Immature natural killer cell (primary cell): ENCODE data around the gene NFATC4. TPM values are rescaled to one million over a fixed set of nuclear protein-coding genes. Genes with fewer than 3 reads are reported as not detected.
A peak's percentile ranks its signal among the peaks of the same experiment; 100 is the strongest.
"Not testable (repeated sequence)": the region's sequence is repeated elsewhere in the genome, so short reads cannot be mapped to it uniquely, and the experiment has no call there.

Experiments used
- DNase-seq, 3 donors: peaks; one replicate each; pipeline ENCODE4 v3.0.0; 2022; ENCODE audit warnings: mixed read lengths in 1 of 3
- H3K27ac Mint-ChIP-seq, 6 donors: one replicate each; pipeline ENCODE4 v1.8.0; 2020; ENCODE audit warnings: mixed read lengths in 6 of 6, mild to moderate bottlenecking in 5 of 6, inconsistent platforms in 4 of 6, moderate library complexity in 3 of 6
- H3K27me3 Mint-ChIP-seq, 3 donors: one replicate each; pipeline ENCODE4 v1.8.0; 2020 to 2021; ENCODE audit warnings: low read depth in 3 of 3, mild to moderate bottlenecking in 3 of 3, mixed read lengths in 3 of 3, moderate library complexity in 3 of 3, inconsistent platforms in 1 of 3
- H3K36me3 Mint-ChIP-seq, 3 donors: one replicate each; pipeline ENCODE4 v1.8.0; 2020; ENCODE audit warnings: mixed read lengths in 3 of 3, inconsistent platforms in 2 of 3, mild to moderate bottlenecking in 2 of 3
- H3K4me1 Mint-ChIP-seq, 2 donors: one replicate each; pipeline ENCODE4 v1.8.0; 2020; ENCODE audit warnings: inconsistent platforms in 2 of 2, mild to moderate bottlenecking in 2 of 2, mixed read lengths in 2 of 2, moderate library complexity in 1 of 2
- H3K4me3 Mint-ChIP-seq, 5 donors: one replicate each; pipeline ENCODE4 v1.8.0; 2020; ENCODE audit warnings: mild to moderate bottlenecking in 5 of 5, mixed read lengths in 5 of 5, inconsistent platforms in 3 of 5, moderate library complexity in 3 of 5
- H3K9me3 Mint-ChIP-seq, 6 donors: one replicate each; pipeline ENCODE4 v1.8.0; 2020; ENCODE audit warnings: mild to moderate bottlenecking in 6 of 6, mixed read lengths in 6 of 6, inconsistent platforms in 4 of 6, moderate library complexity in 3 of 6
- polyA plus RNA-seq, 3 donors: library from polyadenylated mRNA; unstranded; fragments of 300-500 nt; fragmentation: Illumina TruSeq; gene quantifications; one replicate each; pipeline ENCODE4 v1.2.3, GENCODE V29; 2021

NFATC4 gene
- not detected for polyA plus RNA-seq

DNA sequence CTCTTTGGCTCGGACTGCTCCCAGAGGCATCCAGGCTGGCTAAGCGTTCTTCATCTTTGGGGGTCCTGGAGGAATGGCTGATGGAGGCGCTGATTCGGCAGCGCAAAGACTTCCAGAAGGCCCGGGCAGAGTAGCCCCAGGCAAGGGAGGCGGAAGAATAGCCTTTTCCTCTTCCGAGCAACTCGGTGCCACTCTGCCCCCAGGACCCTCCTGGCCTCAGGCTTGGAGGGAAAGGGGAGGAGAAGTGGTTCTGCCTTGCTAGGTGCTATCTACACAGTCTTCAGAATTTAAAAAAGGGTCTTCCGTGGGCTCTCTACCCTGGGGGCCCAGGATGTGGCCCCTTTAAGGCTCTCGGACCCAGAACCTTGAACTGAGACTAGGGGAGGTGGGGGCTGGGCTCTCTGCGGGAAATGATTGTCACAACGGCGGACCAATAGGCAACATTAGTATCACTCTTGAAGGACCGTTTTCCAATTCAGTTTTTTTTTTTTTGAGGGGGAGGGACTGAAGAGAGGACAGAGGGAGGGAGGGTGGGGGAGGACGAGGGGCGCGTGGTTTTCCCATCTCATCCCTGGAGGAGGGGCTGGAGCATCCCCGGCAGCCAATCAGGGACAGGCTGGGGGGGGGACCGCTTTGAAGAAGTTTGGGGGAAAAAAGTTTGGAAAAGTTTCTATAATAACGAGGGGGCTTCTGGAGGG is at the start of gene NFATC4:
Gene NFATC4 (plus strand): TSS at position 671 of the 698 bp plus-strand sequence. CDS start 157 bp downstream, outside the sequence.
- Mint-ChIP-seq H3K4me3 (peak within 1 kb of the TSS; percentile 68 to 78 (median 75)), H3K9me3 (no peaks in the 10 kb centered on the region), H3K36me3 (no peaks in the 10 kb centered on the region), H3K27me3 (peaks cover 20 to 24% (median 23%) of the 10 kb centered on the region in 3 donors), H3K4me1 (peaks cover 29 to 34% of the 10 kb centered on the region in 2 donors), H3K27ac (peak within 1 kb of the TSS in 1 of 6 donors; percentile 46)
- no peak for DNase-seq

DNA sequence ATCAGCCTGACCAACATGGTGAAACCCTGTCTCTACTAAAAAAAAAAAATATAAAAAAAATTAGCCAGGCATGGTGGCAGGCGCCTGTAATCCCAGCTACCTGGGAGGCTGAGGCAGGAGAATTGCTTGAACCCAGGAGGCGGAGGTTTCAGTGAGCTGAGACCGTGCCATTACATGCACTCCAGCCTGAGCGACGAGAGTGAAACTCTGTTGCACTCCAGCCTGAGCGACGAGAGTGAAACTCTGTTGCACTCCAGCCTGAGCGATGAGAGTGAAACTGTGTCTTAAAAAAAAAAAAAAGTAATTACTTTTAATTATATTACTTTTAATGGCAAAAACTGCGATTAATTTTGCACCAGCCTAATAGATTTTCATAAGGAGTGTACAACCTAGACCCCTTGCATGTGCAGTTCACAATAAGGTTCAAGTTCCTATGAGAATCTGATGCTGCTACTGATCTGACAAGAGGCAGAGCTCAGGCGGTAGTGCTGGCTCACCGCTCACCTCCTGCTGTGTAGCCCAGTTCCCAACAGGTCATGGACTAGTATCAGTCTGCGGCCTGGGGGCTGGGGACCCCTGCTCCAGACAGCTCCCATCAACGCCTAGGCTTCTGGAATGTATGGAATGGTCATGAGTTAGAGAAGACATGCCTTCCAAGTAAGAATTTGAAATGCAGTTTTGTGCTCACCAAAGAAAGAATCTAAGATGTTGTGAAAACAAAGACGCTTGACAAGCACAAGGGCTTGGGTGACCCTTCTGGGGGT is 46.6 kb upstream of the NFATC4 start:
- H3K27ac Mint-ChIP-seq: no peak overlapping the region
- peaks cover 13 to 14% of the 10 kb centered on the region in 2 donors for H3K4me1 Mint-ChIP-seq
- H3K9me3 Mint-ChIP-seq: no peaks in the 10 kb centered on the region
- H3K36me3 Mint-ChIP-seq: peaks cover 4 to 15% (median 9%) of the 10 kb centered on the region in 3 donors
- DNase-seq: no peak
- H3K27me3 Mint-ChIP-seq: peaks cover 5 to 19% (median 7%) of the 10 kb centered on the region in 3 donors
- no peak overlapping the region for H3K4me3 Mint-ChIP-seq

DNA sequence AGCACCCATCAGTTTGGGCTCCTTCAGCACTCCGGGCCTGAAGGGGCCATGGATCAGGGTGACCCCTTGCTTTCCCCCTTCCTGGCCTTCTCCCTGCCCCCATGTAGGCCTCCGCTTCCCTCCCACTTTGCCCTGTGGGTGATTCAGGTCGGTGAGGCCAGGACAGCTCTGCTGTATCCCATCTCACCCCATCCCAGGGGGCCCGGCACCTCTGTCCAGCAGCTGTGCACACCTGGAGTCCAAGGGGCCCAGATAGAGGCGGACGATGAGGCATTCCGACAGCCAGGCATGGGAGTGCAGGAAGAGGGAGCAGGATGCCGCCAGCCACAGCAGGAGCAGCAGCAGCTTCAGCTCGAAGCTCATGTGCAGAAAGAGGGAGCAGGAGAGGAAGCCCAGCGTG is 45.3 kb upstream of the NFATC4 start:
- peaks cover 4 to 23% (median 5%) of the 10 kb centered on the region in 3 donors for H3K27me3 Mint-ChIP-seq
- H3K4me1 Mint-ChIP-seq: peaks cover 12 to 18% of the 10 kb centered on the region in 2 donors
- no peak for DNase-seq
- peak overlapping the region in 1 of 6 donors; percentile 31 for H3K27ac Mint-ChIP-seq
- H3K4me3 Mint-ChIP-seq: no peak overlapping the region
- H3K9me3 Mint-ChIP-seq: no peaks in the 10 kb centered on the region
- H3K36me3 Mint-ChIP-seq: peaks cover 0 to 9% (median 4%) of the 10 kb centered on the region in 3 donors

DNA sequence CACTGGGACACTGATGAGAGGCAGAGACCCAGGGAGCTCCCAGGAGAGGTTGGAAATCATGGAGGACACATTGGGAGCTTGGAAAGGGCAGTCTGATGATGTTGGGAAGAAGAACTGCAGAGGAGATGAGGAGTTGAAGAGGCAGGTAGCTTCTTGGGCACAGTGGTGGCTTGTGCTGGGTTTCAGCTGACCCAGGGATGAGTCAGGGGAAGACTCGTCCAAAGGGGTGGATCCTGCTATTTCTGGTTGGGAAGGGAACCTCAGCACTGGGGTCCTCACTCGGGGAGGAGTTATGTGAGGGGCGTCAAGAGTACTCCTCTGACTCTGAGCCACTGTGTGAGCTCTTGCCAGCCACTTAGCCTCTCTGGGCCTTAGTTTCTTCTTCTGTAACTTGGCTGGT is 44.6 kb upstream of the NFATC4 start:
- H3K27me3 Mint-ChIP-seq: peaks cover 5 to 23% (median 5%) of the 10 kb centered on the region in 3 donors
- H3K4me3 Mint-ChIP-seq: no peak overlapping the region
- no peak for DNase-seq
- peaks cover 14 to 25% of the 10 kb centered on the region in 2 donors for H3K4me1 Mint-ChIP-seq
- no peaks in the 10 kb centered on the region for H3K9me3 Mint-ChIP-seq
- peaks cover 0 to 9% (median 0%) of the 10 kb centered on the region in 3 donors for H3K36me3 Mint-ChIP-seq
- H3K27ac Mint-ChIP-seq: peak overlapping the region in 1 of 6 donors; percentile 70

DNA sequence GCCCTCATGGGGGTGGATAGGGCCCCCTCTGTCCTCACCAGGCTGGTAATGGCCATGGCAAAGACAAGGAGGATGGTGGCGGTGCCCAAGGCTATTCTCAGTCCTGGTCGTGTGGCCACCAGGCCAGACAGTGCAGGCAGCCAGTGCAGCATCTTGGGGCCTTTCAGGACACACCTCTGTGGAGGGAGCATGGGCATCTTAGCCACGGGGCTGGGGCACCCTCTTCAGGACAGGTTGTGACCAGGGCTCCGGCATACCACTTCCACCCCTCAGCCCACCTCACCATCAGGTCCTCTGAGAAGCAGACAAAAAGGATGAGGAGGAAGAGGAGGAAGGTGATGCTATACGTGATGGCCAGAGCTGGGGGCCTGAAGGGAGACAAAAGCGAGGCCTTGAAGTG is 44.0 kb upstream of the NFATC4 start:
- H3K27ac Mint-ChIP-seq: peak overlapping the region in 1 of 6 donors; percentile 28
- peaks cover 0 to 9% (median 0%) of the 10 kb centered on the region in 3 donors for H3K36me3 Mint-ChIP-seq
- H3K4me3 Mint-ChIP-seq: no peak overlapping the region
- DNase-seq: no peak
- H3K27me3 Mint-ChIP-seq: peaks cover 6 to 22% (median 6%) of the 10 kb centered on the region in 3 donors
- peaks cover 21 to 32% of the 10 kb centered on the region in 2 donors for H3K4me1 Mint-ChIP-seq
- no peaks in the 10 kb centered on the region for H3K9me3 Mint-ChIP-seq

DNA sequence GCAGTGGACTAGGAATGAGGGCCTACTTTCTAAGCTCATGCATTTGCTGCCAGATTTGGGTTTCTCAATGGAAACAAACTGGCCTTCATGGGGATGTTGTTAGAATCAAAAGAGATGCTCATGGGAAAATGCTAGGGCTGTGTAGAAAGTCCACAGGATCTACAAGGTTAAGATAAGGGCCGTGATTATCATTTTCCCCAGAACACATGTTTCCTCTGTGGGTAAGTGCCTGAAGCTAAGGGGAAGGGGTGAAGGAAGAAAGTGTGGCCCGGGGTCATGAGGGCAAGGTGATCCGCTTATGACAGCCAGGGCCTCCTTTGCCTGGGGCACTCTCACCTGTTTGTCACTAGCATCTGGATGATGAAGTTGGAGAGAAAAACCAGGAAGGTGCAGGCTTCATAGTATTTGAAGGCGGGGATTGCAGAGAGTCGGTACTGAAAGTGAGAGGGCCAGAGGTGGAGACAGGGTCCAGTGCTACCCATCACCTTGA is 42.9 kb upstream of the NFATC4 start:
- H3K4me3 Mint-ChIP-seq: no peak overlapping the region
- peaks cover 12 to 27% (median 16%) of the 10 kb centered on the region in 3 donors for H3K27me3 Mint-ChIP-seq
- DNase-seq: no peak
- peaks cover 0 to 7% (median 0%) of the 10 kb centered on the region in 3 donors for H3K36me3 Mint-ChIP-seq
- peaks cover 31 to 40% of the 10 kb centered on the region in 2 donors for H3K4me1 Mint-ChIP-seq
- H3K27ac Mint-ChIP-seq: peak overlapping the region in 3 of 6 donors; percentile 53 to 82 (median 75)
- H3K9me3 Mint-ChIP-seq: no peaks in the 10 kb centered on the region

DNA sequence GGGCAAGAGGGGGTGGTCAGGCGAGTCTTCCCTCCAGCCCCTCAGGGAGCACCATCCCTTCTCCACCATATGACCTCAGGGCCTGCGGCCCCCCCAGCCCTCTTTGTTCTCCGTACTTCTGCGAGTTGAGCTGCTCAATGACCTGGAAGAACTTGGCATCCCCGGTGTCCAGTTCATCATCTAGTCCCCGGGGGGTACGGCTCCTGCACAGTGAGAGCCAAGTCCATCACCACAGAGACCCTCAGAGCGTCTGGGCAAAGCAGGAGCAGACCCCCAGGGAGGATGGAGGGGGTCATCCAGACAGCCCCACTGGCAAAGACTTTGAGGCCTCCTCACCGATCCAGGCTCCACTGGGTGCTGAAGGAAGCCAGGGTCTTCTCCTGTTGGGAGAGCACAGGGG is 42.0 kb upstream of the NFATC4 start:
- peak overlapping the region in 1 of 6 donors; percentile 71 for H3K27ac Mint-ChIP-seq
- DNase-seq: no peak
- peaks cover 40 to 49% of the 10 kb centered on the region in 2 donors for H3K4me1 Mint-ChIP-seq
- no peak overlapping the region for H3K4me3 Mint-ChIP-seq
- no peaks in the 10 kb centered on the region for H3K9me3 Mint-ChIP-seq
- H3K27me3 Mint-ChIP-seq: peaks cover 11 to 31% (median 16%) of the 10 kb centered on the region in 3 donors
- H3K36me3 Mint-ChIP-seq: peaks cover 0 to 4% (median 0%) of the 10 kb centered on the region in 3 donors

DNA sequence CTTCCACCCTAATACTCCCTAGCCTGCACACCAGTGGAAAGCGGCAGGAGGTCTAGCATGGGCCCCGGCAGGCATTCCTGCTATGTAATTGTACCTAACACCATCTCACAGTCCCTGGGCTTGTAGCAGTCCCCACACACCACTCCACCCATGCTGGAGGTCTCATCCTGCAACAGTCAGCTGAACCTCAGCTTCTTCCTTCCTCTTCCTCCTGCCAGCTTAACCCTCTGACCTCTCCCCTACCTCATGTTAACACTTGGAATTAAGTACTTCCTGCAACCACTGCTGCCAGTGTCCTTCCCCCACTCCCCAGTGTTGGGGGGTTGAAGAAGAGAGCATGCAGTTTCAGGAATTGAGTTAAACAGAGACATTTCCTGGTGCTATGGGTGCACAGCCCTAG is 40.7 kb upstream of the NFATC4 start:
- Mint-ChIP-seq H3K4me1 (peaks cover 54 to 62% of the 10 kb centered on the region in 2 donors), H3K4me3 (peak overlapping the region; percentile 25 to 76 (median 67)), H3K9me3 (no peaks in the 10 kb centered on the region), H3K27me3 (peaks cover 20 to 34% (median 24%) of the 10 kb centered on the region in 3 donors), H3K27ac (peak overlapping the region in 5 of 6 donors; percentile 86 to 92 (median 90)), H3K36me3 (no peaks in the 10 kb centered on the region)
- DNase-seq: peak in 1 of 3 donors; percentile 8

DNA sequence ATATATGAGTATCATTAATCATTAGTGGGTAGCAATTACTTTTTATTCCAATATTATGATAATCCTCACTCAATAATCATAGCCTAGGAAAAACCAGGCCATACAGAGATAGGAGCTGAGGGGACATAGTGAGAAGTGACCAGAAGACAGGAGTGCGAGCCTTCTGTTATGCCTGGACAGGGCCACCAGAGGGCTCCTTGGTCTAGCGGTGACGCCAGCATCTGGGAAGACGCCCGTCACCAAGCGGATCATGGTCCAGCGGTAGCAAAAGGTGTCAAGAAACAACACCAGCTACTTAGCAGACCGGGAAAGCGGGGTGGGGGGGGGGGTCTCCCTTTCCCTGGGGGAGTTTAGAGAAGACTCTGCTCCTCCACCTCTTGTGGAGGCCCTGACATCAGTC is 40.1 kb upstream of the NFATC4 start:
- Mint-ChIP-seq H3K4me3 (peak overlapping the region in 4 of 5 donors; percentile 38 to 65 (median 42)), H3K4me1 (peaks cover 60 to 68% of the 10 kb centered on the region in 2 donors), H3K27ac (peak overlapping the region; percentile 60 to 94 (median 90)), H3K27me3 (peaks cover 22 to 38% (median 25%) of the 10 kb centered on the region in 3 donors)
- DNase-seq: peak; percentile 38 to 49 (median 48)
- H3K36me3 Mint-ChIP-seq, H3K9me3 Mint-ChIP-seq: not testable (repeated sequence)

DNA sequence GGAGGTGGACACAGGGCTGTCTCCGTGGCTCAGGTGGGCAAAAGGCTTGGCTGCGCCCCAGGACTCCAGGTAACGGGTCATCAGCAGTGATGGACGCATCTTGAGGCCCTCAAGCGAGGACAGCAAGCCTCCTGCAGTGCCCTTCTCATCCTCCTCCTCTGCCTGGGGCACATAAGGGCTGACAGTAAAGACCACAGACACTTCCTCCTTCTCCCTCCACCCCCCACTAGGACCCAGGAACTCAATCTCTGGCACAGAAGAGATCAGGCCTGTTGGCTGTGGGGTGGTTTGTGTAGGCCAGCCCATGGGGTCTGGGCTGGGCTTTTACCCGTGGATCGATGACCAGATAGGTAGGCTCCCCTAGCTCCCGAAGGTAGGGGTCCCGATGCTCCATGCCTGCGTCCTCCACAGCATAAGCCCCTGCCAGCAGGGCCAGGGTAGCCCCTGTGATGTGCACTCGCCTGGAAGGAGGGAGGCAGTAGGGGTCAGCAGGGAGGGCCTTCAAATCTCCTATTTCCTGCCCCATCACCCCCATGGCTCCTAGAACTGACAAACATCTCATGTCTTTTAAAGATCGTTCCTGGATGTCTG is 38.8 kb upstream of the NFATC4 start:
- no peaks in the 10 kb centered on the region for H3K9me3 Mint-ChIP-seq
- H3K27ac Mint-ChIP-seq: peak overlapping the region; percentile 84 to 97 (median 90)
- no peaks in the 10 kb centered on the region for H3K36me3 Mint-ChIP-seq
- H3K4me1 Mint-ChIP-seq: peaks cover 72 to 81% of the 10 kb centered on the region in 2 donors
- peaks cover 27 to 39% (median 32%) of the 10 kb centered on the region in 3 donors for H3K27me3 Mint-ChIP-seq
- peak overlapping the region; percentile 60 to 83 (median 76) for H3K4me3 Mint-ChIP-seq
- DNase-seq: no peak

DNA sequence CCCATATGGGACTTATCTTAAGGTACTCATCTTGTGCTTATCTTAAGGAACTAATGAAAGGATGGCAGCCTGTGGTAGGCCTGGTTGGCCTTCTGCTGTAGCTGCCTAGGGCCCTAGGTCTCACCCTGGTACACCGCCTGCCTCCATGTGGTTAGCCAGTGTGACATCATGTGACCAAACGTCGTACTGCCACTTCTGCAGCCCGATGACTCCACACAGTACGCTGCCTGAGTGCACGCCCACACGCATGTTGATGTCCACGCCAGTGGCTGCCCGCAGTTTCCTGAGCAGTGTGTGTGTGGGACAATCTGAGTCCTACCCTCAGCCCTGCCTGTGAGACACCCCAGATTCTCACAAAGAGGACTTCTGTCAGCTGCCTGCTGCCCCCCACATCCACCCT is 38.2 kb upstream of the NFATC4 start:
- Mint-ChIP-seq H3K36me3 (no peaks in the 10 kb centered on the region), H3K27me3 (peaks cover 28 to 39% (median 30%) of the 10 kb centered on the region in 3 donors), H3K27ac (peak overlapping the region; percentile 84 to 97 (median 90)), H3K9me3 (no peaks in the 10 kb centered on the region), H3K4me3 (peak overlapping the region; percentile 60 to 83 (median 76)), H3K4me1 (peaks cover 75 to 85% of the 10 kb centered on the region in 2 donors)
- DNase-seq: peak; percentile 96 to 97 (median 96)

DNA sequence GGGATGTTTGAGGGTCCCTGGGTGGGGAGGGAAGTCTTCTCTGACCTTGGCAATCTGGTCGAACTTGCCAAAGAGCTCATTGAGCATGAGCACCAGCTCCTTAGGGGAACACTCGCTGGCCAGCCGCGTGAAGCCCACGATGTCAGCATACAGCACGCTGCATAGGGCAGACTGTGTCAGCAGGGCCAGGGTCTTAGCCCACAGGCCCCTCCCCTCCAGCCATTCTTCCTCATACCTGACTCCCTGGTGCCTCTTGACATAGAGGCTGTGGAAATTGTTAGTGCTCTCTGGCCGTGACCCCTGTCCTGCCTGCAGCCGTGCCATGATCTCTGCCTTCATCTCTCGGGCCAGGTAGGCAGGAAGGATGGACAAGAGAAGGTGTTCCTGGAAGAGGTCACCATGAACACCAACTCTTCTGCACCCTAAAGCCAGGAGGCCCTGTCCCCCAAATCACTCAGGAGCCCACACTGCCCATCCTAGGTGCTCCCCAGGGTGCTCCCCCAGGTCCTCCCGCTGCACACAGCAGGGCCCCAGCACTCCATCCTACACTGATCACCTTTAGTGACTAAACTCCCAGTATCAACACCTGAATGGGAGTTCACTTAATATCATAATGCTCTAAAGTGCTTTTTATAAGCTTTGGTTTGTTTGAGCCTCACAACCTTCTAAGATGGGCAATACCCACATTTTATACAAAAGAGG is 36.9 kb upstream of the NFATC4 start:
- H3K9me3 Mint-ChIP-seq: no peaks in the 10 kb centered on the region
- peak overlapping the region in 1 of 5 donors; percentile 76 for H3K4me3 Mint-ChIP-seq
- DNase-seq: no peak
- H3K27me3 Mint-ChIP-seq: peaks cover 32 to 41% (median 38%) of the 10 kb centered on the region in 3 donors
- peaks cover 2 to 3% (median 2%) of the 10 kb centered on the region in 3 donors for H3K36me3 Mint-ChIP-seq
- H3K4me1 Mint-ChIP-seq: peaks cover 83 to 89% of the 10 kb centered on the region in 2 donors
- peak overlapping the region; percentile 88 to 97 (median 90) for H3K27ac Mint-ChIP-seq
